ENCODE measurements around the gene DPP7. TPM values are rescaled to one million over a fixed set of nuclear protein-coding genes. Genes with fewer than 3 reads are reported as not detected.
A peak's percentile ranks its signal among the peaks of the same experiment; 100 is the strongest.

Gene DPP7
- total and polyA plus RNA-seq, 8 donors, result 87.3 to 526 (median 104) TPM

- intact Hi-C loops (cut with DNase I), result no loop called here
- FAIRE-seq, result no peak
Measured at GRCh38 chr9:137148242-137148641, 33.7 kb upstream of the DPP7 start.

GRCh38 chr9:137147793-137148160 is 33.2 kb upstream of the DPP7 start:
- H3K27ac ChIP-seq, result no peak overlapping the region
- no peak for DNase-seq
- no peak for ATAC-seq
- no peak overlapping the region for H3K4me3 ChIP-seq
- H3K27me3 ChIP-seq, result no peaks in the 10 kb centered on the region
- WGBS, 2 donors, result 30 to 34% methylated on average over 24 of the region's 24 CpGs
- no peak for FAIRE-seq
- H3K9me3 ChIP-seq, result no peaks in the 10 kb centered on the region
- intact Hi-C loops (cut with DNase I), result no loop called here
- no peaks in the 10 kb centered on the region for H3K36me3 ChIP-seq
- no peaks in the 10 kb centered on the region for H3K4me1 ChIP-seq
- TF ChIP-seq CTCF (IDR thresholded peaks at IDR 0.05), result no peak

More at GRCh38 chr9:137148242-137148641, 33.7 kb upstream of the DPP7 start:
- Histone ChIP-seq H3K27ac (no peak overlapping the region), H3K36me3 (no peaks in the 10 kb centered on the region), H3K9me3 (no peaks in the 10 kb centered on the region), H3K4me3 (no peak overlapping the region), H3K27me3 (no peaks in the 10 kb centered on the region), H3K4me1 (no peaks in the 10 kb centered on the region)
- ATAC-seq (no peak), DNase-seq (peak in 1 of 6 donors; percentile 43)
- WGBS, 2 donors, result 69 to 75% methylated on average over 27 of the region's 27 CpGs
- no peak for TF ChIP-seq CTCF (IDR thresholded peaks at IDR 0.05)

- intact Hi-C loops (cut with DNase I), result no loop called here
- no peaks in the 10 kb centered on the region for H3K27me3 ChIP-seq
Measured at GRCh38 chr9:137147091-137147792, 32.7 kb upstream of the DPP7 start.

GRCh38 chr9:137146527-137146918 is 32.0 kb upstream of the DPP7 start:
- Histone ChIP-seq H3K27me3 (no peaks in the 10 kb centered on the region), H3K4me3 (no peak overlapping the region), H3K4me1 (no peaks in the 10 kb centered on the region), H3K27ac (no peak overlapping the region), H3K36me3 (no peaks in the 10 kb centered on the region), H3K9me3 (no peaks in the 10 kb centered on the region)
- WGBS, 2 donors, result 42 to 49% methylated on average over 9 of the region's 9 CpGs
- intact Hi-C loops (cut with DNase I), result no loop called here
- DNase-seq (peak in 2 of 6 donors; percentile 16 to 45), ATAC-seq (no peak), FAIRE-seq (no peak)
- TF ChIP-seq CTCF (IDR thresholded peaks at IDR 0.05), result no peak

More at GRCh38 chr9:137147091-137147792, 32.7 kb upstream of the DPP7 start:
- Histone ChIP-seq H3K9me3 (no peaks in the 10 kb centered on the region), H3K4me1 (no peaks in the 10 kb centered on the region), H3K27ac (no peak overlapping the region), H3K36me3 (no peaks in the 10 kb centered on the region), H3K4me3 (no peak overlapping the region)
- WGBS, 2 donors, result 70 to 78% methylated on average over 25 to 26 of the region's 26 CpGs
- DNase-seq, result peak in 2 of 6 donors; percentile 19 to 55
- FAIRE-seq, result no peak
- ATAC-seq, result no peak
- TF ChIP-seq CTCF (IDR thresholded peaks at IDR 0.05), result no peak

Measured in pancreas (tissue), 10 donors.